Parietal lobe (tissue), 2 donors: Measurements from ENCODE around the gene CD63. TPM values are rescaled to one million over a fixed set of nuclear protein-coding genes. Genes with fewer than 3 reads are reported as not detected.

Source experiments
- small RNA-seq: library from RNA; depleted of rRNA; stranded (forward); fragments of <200 nt; gene quantifications from one replicate; pipeline ENCODE3, GENCODE V24; 2014; ENCODE audit warnings: low replicate concordance
- total RNA-seq: library from RNA; depleted of rRNA; stranded (reverse); fragments of >200 nt; gene quantifications from one replicate; pipeline ENCODE4 v1.2.3, GENCODE V29; 2014

Gene CD63
- 119 TPM for total RNA-seq

GRCh38 chr12:55728939-55729818 is at the start of gene CD63:
Gene CD63, minus strand, starts transcription at chr12:55729009. Its CDS starts 668 bp downstream, at chr12:55728341.

GRCh38 chr12:55742719-55743405 is 14.1 kb upstream of the CD63 start, which contains the start of gene GDF11:
Gene GDF11, plus strand, starts transcription at chr12:55743122. Its CDS starts 195 bp downstream, at chr12:55743317.

GRCh38 chr12:55720071-55720564 is 8.7 kb downstream of the CD63 start, which contains the start of gene RDH5:
Gene RDH5, plus strand, starts transcription at chr12:55720393. Its CDS starts 792 bp downstream, at chr12:55721185.

GRCh38 chr12:55715833-55716581 is 12.8 kb downstream of the CD63 start, which contains the start of gene BLOC1S1:
Gene BLOC1S1, plus strand, starts transcription at chr12:55716046. Its CDS starts 6 bp downstream, at chr12:55716052.

GRCh38 chr12:55707841-55708694 is 20.7 kb downstream of the CD63 start, which contains the start of gene ITGA7:
Gene ITGA7, minus strand, starts transcription at chr12:55707904. Its CDS starts 222 bp downstream, at chr12:55707682.

Small RNA genes within 50 kb of the gene (small RNA-seq; reads per million reads assigned to genes)
- gene AC009779.1 (not detected), gene RF00017 (not detected)

Other genes with a start within 250 kb of the CD63 start
- gene OR6C68, start 236.6 kb downstream of the CD63 start, total RNA-seq, result not detected
- not detected for gene OR6C4, start 179.4 kb downstream of the CD63 start, total RNA-seq
- not detected for gene OR2AP1, start 156.5 kb downstream of the CD63 start, total RNA-seq
- not detected for gene OR10P1, start 92.1 kb downstream of the CD63 start, total RNA-seq
- 11.6 TPM for gene ITGA7, start 21.1 kb downstream of the CD63 start, total RNA-seq
- 22.8 TPM for gene BLOC1S1, start 13.0 kb downstream of the CD63 start, total RNA-seq
- gene RDH5, start 8.6 kb downstream of the CD63 start, total RNA-seq, result 9.1 TPM
- 11.0 TPM for gene GDF11, start 14.1 kb upstream of the CD63 start, total RNA-seq
- gene SARNP, start 88.7 kb upstream of the CD63 start, total RNA-seq, result 84.2 TPM
- gene ORMDL2, start 89.0 kb upstream of the CD63 start, total RNA-seq, result 5.9 TPM
- gene DNAJC14, start 100.6 kb upstream of the CD63 start, total RNA-seq, result 31.9 TPM
- not detected for gene MMP19, start 113.9 kb upstream of the CD63 start, total RNA-seq
- 14.4 TPM for gene PYM1, start 198.9 kb upstream of the CD63 start, total RNA-seq
- gene DGKA, start 202.2 kb upstream of the CD63 start, total RNA-seq, result 13.5 TPM
- gene PMEL, start 237.0 kb upstream of the CD63 start, total RNA-seq, result not detected
- 10.6 TPM for gene CDK2, start 237.8 kb upstream of the CD63 start, total RNA-seq
- gene RAB5B, start 245.1 kb upstream of the CD63 start, total RNA-seq, result 62.0 TPM